CD4-positive, alpha-beta T cell treated with Interleukin-15 for 4 hours (primary cell): Measurements from ENCODE around the gene CCNL1.
"Not testable (repeated sequence)": the region's sequence is repeated elsewhere in the genome, so short reads cannot be mapped to it uniquely, and the experiment has no call there.

Experiments used
- DNase-seq: peaks from one replicate; pipeline ENCODE4 v3.0.0-alpha.2; 2020; ENCODE audit warnings: low spot score

CCNL1 gene

DNA sequence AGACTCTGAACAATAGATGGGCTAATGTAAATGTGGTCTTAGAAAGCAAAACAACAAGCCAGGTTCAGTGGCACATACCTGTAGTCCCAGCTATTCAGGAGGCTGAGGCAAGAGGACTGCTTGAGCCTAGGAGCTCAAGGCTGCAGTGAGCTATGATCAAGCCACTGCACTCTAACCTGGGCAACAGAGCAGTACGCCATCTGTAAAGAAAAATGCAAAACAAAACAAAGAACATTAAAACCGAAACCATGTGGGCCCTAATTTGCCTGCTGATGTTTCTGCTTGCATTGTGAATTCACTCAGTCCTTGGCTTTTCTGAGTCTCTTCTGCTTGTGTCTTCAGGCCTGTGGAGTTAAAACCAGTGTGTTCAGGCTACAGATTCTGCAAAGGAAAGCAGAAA is 56.7 kb downstream of the CCNL1 start:
- DNase-seq: no peak

DNA sequence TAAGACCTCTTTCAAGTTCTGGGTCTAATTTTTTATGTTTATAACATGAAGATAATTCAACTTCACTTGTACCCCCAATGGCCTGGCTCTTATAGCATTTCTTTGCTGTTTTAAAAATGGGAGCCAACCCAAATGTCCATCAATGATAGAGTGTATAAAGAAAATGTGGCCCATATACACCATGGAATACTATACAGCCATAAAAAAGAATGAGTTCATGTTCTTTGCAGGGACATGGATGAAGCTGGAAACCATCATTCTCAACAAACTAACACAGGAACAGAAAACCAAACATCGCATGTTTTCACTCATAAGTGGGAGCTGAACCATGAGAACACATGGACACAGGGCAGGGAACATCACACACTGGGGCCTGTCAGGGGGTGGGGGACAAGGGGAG is 57.4 kb downstream of the CCNL1 start:
- DNase-seq: not testable (repeated sequence)

DNA sequence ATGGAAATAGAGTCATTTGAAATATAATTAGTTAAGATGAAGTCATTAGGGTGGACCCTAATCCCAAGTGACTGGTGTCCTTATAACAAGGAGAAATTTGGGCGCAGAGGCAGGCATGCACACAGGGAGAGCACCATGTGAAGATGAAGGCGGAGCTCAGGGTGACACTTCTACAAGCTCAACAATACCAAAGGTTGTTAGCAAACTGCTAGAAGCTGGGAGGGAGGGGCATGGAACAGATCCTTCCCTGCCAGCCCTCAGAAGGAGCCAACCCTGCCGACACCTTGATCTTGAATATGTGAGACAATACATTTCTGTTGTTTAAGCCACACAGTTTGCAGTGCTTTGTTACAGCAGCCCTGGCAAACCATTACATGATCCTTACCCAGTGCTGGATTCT is 57.8 kb downstream of the CCNL1 start:
- DNase-seq: no peak

DNA sequence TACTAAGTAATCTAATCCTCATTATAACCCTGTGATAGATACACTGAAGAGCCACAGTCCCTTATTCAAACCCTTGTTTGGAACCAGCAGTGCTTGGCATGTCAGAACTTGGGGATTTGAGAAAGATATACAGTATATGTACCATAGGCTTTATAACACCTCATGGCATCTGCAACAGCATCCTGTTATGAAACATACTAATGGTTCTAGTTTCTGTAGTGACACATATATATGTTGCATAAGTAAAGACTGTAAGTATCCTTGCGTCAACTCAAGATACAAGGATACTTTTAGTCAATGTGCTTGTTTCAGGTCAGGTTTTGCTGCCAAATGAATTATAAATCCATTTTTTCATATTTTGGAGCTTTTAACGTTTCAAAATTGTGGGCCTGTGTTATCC is 58.5 kb downstream of the CCNL1 start:
- no peak for DNase-seq

DNA sequence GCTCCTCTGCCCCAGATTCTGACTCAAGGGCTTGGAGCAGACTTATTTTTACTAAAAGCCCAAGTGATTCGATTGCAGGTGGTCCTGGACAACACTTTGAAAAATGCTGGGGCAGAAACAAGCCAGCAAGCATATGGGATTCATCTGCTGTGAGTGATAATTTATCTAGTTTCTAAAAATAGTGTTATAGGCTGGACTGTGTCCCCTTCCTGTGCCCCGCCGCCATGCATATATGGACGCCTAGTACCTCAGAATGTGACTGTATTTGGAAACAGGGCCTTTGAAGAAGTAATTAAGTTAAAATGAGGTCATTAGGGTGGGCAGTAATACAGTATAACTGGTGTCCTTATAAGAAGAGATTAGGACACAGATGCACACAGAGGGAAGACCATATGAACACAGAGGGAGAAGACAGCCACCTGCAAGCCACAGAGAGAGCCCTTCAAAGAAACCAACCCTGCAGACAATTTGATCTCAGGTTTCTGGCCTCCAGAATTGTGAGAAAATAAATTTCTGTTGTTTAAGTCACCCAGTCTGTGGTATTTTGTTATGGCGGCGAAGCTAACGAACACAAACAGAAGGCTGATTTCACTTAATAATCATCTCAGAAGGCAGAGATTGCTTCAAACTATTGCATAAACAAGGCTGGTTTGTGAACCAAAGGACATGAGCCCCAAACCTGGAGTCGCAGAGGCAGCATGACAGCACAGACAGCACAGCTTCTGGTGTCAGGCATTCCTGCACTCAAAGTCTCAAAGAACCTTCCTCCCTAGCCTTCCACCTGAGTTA is 59.1 kb downstream of the CCNL1 start:
- no peak for DNase-seq

DNA sequence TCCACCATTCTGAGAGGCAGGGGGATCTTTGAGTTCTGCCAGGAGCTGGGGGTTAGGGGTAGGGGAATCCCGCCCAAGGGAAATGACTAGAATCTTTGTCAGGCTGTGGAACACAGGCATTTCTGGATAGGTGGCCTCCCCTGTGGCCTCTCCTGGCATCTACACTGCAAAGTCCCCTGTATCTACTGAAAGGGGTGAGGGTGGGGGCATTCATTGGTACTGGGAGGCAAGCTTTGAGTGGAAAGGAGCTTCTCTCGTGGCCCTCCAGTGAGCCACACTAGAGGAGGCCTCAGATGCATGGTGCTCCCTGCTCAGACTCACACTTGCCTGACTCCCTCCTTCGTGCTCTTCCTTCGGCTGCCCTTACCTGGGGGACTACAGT is 59.9 kb downstream of the CCNL1 start:
- DNase-seq: no peak

DNA sequence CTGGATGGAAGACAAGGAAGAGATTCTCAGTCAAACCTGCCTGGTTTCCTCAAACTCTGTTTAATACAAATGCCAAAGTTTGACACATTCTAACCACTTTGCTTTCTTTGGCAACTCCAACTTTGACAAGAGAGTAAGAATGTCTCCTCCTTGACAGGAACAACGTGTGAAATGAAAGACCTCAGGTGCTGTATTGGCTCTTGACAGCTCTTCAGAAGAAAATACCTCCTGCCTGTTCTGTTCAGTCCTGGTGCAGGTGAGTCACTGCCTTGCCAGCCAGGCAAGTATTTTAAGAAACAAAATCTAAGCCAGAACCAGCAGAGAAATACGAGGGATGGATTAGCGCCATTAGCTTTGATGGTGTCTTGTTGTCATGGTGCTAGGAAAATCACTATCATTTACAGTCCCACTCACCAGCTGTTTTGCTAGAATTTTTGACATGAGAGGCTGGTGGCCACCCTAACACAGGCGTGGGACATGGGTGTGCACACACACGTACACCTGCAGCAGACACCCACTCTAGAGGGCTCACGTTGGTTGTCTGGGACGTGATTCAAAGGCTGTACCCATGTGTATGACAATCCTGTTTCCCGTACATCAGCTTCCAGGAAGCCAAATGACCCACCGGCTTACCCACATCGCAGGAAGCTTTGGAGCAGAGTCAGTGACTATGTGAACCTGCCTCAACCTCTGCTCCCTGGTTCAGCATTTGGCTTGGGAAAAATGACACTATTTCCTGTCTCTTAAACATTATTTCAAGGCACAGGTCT is 60.4 kb downstream of the CCNL1 start:
- DNase-seq: no peak

DNA sequence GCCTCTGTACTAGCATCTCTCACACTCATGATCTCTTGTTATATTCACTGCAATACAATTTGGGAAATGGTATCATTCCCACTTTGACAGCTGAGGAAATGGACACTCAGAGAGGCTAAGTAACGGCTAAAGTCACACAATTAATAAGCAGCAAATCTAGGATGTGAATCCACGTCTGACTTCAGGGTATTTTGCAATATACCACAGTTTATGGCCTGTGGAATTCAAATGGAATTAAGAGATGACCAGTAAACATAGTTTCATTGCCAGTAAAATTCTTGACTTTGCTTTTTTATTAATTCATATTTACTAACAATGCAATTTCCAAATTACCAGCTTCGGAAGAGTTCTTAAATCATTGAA is 61.1 kb downstream of the CCNL1 start:
- no peak for DNase-seq

DNA sequence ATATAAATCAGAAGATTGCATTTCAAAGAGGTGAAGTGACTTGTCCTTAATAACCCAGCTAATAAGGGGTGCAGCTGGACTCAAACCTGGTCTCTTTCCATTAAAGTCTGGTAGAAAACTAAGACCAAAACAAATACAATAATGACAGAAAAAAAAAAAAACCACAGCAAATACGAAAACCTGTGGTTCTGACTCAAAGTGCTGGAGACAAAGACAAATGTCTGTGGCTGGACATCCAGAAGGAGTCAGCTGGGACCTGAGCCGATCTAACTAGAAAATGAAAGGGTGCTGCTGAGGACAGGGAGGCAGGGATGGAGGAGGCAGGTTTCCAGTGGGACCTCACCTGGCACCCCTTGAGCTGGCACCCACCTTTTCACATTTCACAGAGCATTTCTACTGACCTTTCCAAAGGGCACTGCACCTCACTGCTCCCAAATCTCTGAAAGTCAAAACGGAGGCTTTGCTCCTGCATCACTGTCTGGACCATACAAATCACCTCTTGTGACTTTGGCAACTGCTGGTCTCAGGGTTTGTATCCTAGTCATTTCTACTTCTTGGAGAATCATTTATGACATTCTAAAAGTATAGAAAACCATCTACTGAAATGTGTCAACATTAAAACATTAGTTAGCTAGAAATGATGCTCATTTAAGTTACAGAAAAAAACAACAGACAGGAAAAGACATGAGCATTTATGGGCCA is 61.7 kb downstream of the CCNL1 start:
- DNase-seq: no peak
